H1 (cell line): Measurements from ENCODE around the gene PRDM1. TPM values are rescaled to one million over a fixed set of nuclear protein-coding genes. Genes with fewer than 3 reads are reported as not detected.

ENCODE experiments used
- CTCF ChIA-PET: fragments of 300-600 bp; sonication (Branson Sonifier 250); formaldehyde crosslinking; loops from one replicate; lab custom pipeline; 2021; ENCODE audit not compliant: partially characterized antibody; lab: Charles Lee
- POLR2A ChIA-PET: fragments of 300-600 bp; sonication (Branson Sonifier 250); formaldehyde crosslinking; loops from one replicate; lab custom pipeline; 2021; ENCODE audit warnings: inconsistent platforms; ENCODE audit not compliant: partially characterized antibody; lab: Charles Lee
- DNase-seq, 2 experiments: peaks; one replicate each; pipeline versions ENCODE4 v3.0.0 to v3.0.0-alpha.2; 2010 to 2022; ENCODE audit warnings: low spot score in 2 of 2, low read depth in 1 of 2, mixed read lengths in 1 of 2
- FAIRE-seq: peaks from 2 replicates; lab custom pipeline; 2011; peaks lifted over from hg19 to GRCh38; lab: Jason Lieb, UNC
- H2AFZ ChIP-seq: 2 replicates; pipeline ENCODE4 v1.8.1; 2012; ENCODE audit warnings: low read length, inconsistent platforms
- H2AK5ac ChIP-seq: 2 replicates; pipeline ENCODE4 v1.6.1; 2013; ENCODE audit warnings: low read depth, low read length
- H2BK120ac ChIP-seq: replicated peaks from 2 replicates; pipeline ENCODE3; 2013; ENCODE audit warnings: low read depth, low read length, inconsistent platforms
- H2BK12ac ChIP-seq: 2 replicates; pipeline ENCODE4 v1.6.1; 2013; ENCODE audit warnings: low read depth, low read length
- H2BK15ac ChIP-seq: 2 replicates; pipeline ENCODE4 v1.6.1; 2013; ENCODE audit warnings: low read length
- H2BK20ac ChIP-seq: 2 replicates; pipeline ENCODE4 v1.6.1; 2013; ENCODE audit warnings: low read length
- H2BK5ac ChIP-seq: 2 replicates; pipeline ENCODE4 v1.6.1; 2013; ENCODE audit warnings: low read depth, low read length
- H3K14ac ChIP-seq: 2 replicates; pipeline ENCODE4 v1.6.1; 2013; ENCODE audit warnings: inconsistent platforms; ENCODE audit not compliant: insufficient read length
- H3K18ac ChIP-seq: 2 replicates; pipeline ENCODE4 v1.6.1; 2013; ENCODE audit warnings: low read length; ENCODE audit errors: extremely low read depth
- H3K23ac ChIP-seq: 2 replicates; pipeline ENCODE4 v1.6.1; 2013; ENCODE audit warnings: inconsistent platforms; ENCODE audit not compliant: insufficient read length
- H3K23me2 ChIP-seq: 2 replicates; pipeline ENCODE4 v1.6.1; 2013; ENCODE audit warnings: low read depth, low read length
- H3K27ac ChIP-seq: 2 replicates; pipeline ENCODE4 v1.6.1; 2011; ENCODE audit warnings: low read depth, low read length, inconsistent platforms
- H3K27me3 ChIP-seq, 4 experiments: replicated peaks in 1 of 4; 1 replicate in 1 of 4; 2 replicates in 3 of 4; pipeline versions ENCODE4 v1.6.1 to v1.8.1; 2011 to 2013; ENCODE audit warnings: low read length in 3 of 4, mild to moderate bottlenecking in 3 of 4, inconsistent platforms in 2 of 4, mixed read lengths in 2 of 4, moderate library complexity in 1 of 4; ENCODE audit not compliant: control insufficient read depth in 3 of 4, insufficient read depth in 3 of 4; ENCODE audit errors: extremely low read depth in 1 of 4
- H3K36me3 ChIP-seq, 4 experiments: 2 replicates each; pipeline versions ENCODE4 v1.6.1 to v1.8.1; 2011 to 2013; ENCODE audit warnings: mild to moderate bottlenecking in 4 of 4, low read length in 3 of 4, moderate library complexity in 2 of 4, control low read depth in 1 of 4, inconsistent platforms in 1 of 4; ENCODE audit not compliant: insufficient read depth in 4 of 4, control insufficient read depth in 2 of 4
- H3K4ac ChIP-seq: replicated peaks from 2 replicates; pipeline ENCODE3; 2013; ENCODE audit warnings: low read length, low read depth, mixed read lengths, inconsistent platforms; ENCODE audit not compliant: insufficient read length
- H3K4me1 ChIP-seq, 4 experiments: replicated peaks in 1 of 4; 1 replicate in 1 of 4; 2 replicates in 3 of 4; pipeline versions ENCODE4 v1.6.1 to v1.8.1; 2011 to 2013; ENCODE audit warnings: low read length in 3 of 4, inconsistent platforms in 2 of 4, mixed read lengths in 1 of 4; ENCODE audit not compliant: insufficient read depth in 4 of 4, control insufficient read depth in 3 of 4
- H3K4me2 ChIP-seq, 2 experiments: 2 replicates each; pipeline versions ENCODE4 v1.6.1 to v1.8.1; 2011 to 2013; ENCODE audit warnings: low read depth in 2 of 2, low read length in 2 of 2, control low read depth in 1 of 2, inconsistent platforms in 1 of 2, mild to moderate bottlenecking in 1 of 2; ENCODE audit not compliant: insufficient read depth in 1 of 2
- H3K4me3 ChIP-seq, 4 experiments: fragments of 200-600, 300-600 bp in 1 of 4; sonication (generic), shearing (Covaris generic), sonication (Bioruptor Twin) in 1 of 4; 2 replicates each; pipeline versions ENCODE4 v1.5.1 to v1.8.1; 2011 to 2016; ENCODE audit warnings: low read length in 4 of 4, low read depth in 3 of 4, control low read depth in 2 of 4, inconsistent platforms in 2 of 4, mild to moderate bottlenecking in 2 of 4, mixed read lengths in 1 of 4, moderate library complexity in 1 of 4; ENCODE audit not compliant: insufficient read depth in 2 of 4; ENCODE audit errors: extremely low read depth in 1 of 4
- H3K56ac ChIP-seq: replicated peaks from 2 replicates; pipeline ENCODE3; 2013; ENCODE audit warnings: low read depth, mild to moderate bottlenecking, mixed read lengths, low read length, inconsistent platforms; ENCODE audit not compliant: insufficient read length
- H3K79me1 ChIP-seq: 2 replicates; pipeline ENCODE4 v1.6.1; 2013; ENCODE audit warnings: low read depth, low read length, control low read depth
- H3K79me2 ChIP-seq, 2 experiments: 2 replicates each; pipeline versions ENCODE4 v1.6.1 to v1.8.1; 2012 to 2013; ENCODE audit warnings: low read length in 2 of 2, mild to moderate bottlenecking in 2 of 2, inconsistent platforms in 1 of 2; ENCODE audit not compliant: insufficient read depth in 2 of 2, control insufficient read depth in 1 of 2
- H3K9ac ChIP-seq, 4 experiments: replicated peaks in 1 of 4; 1 replicate in 1 of 4; 2 replicates in 3 of 4; pipeline versions ENCODE4 v1.6.1 to v1.8.1; 2011 to 2013; ENCODE audit warnings: low read depth in 3 of 4, low read length in 3 of 4, control low read depth in 2 of 4, mild to moderate bottlenecking in 2 of 4, moderate library complexity in 2 of 4, inconsistent platforms in 1 of 4; ENCODE audit errors: extremely low read depth in 1 of 4
- H3K9me3 ChIP-seq, 2 experiments: 2 replicates each; pipeline versions ENCODE4 v1.6.1 to v1.8.1; 2012 to 2013; ENCODE audit warnings: mild to moderate bottlenecking in 2 of 2, moderate library complexity in 2 of 2, control low read depth in 1 of 2, inconsistent platforms in 1 of 2, low read depth in 1 of 2, low read length in 1 of 2, mixed read lengths in 1 of 2; ENCODE audit not compliant: insufficient read depth in 2 of 2
- H4K20me1 ChIP-seq, 2 experiments: replicated peaks in 1 of 2; 2 replicates each; pipeline versions ENCODE3 to v1.8.1; 2011 to 2013; ENCODE audit warnings: inconsistent platforms in 2 of 2, low read length in 2 of 2, mild to moderate bottlenecking in 1 of 2; ENCODE audit not compliant: insufficient read depth in 2 of 2, control insufficient read depth in 1 of 2
- H4K5ac ChIP-seq: 2 replicates; pipeline ENCODE4 v1.6.1; 2013; ENCODE audit warnings: low read length, low read depth, mixed read lengths, inconsistent platforms; ENCODE audit not compliant: insufficient read length
- H4K8ac ChIP-seq: 2 replicates; pipeline ENCODE4 v1.8.0; 2013; ENCODE audit warnings: mild to moderate bottlenecking, moderate library complexity, low read length, inconsistent platforms; ENCODE audit not compliant: insufficient read depth; ENCODE audit errors: extremely low read depth
- H4K91ac ChIP-seq: replicated peaks from 2 replicates; pipeline ENCODE3; 2013; ENCODE audit warnings: low read length, mixed read lengths, inconsistent platforms; ENCODE audit not compliant: insufficient read length
- ATF2 ChIP-seq: IDR thresholded peaks from 2 replicates; pipeline ENCODE4 v1.6.1; 2012; ENCODE audit warnings: low read length, inconsistent platforms
- BCL11A ChIP-seq, 2 experiments: IDR thresholded peaks; one replicate each; pipeline ENCODE4 v1.6.1; 2011; ENCODE audit warnings: low read depth in 2 of 2, low read length in 2 of 2, mild to moderate bottlenecking in 2 of 2
- FOSL1 ChIP-seq: IDR thresholded peaks from 2 replicates; pipeline ENCODE4 v1.6.1; 2011; ENCODE audit warnings: mild to moderate bottlenecking, low read depth, low read length, moderate library complexity; ENCODE audit not compliant: insufficient read depth
- HDAC6 ChIP-seq: IDR thresholded peaks from one replicate; pipeline ENCODE4 v1.7.1; 2012; ENCODE audit warnings: low read depth, mild to moderate bottlenecking, inconsistent platforms, low read length, moderate library complexity
- KDM4A ChIP-seq: IDR thresholded peaks from one replicate; pipeline ENCODE4 v1.7.1; 2012; ENCODE audit warnings: low read depth, mild to moderate bottlenecking, moderate library complexity, low read length, inconsistent platforms; ENCODE audit not compliant: severe bottlenecking
- POLR2A ChIP-seq, 2 experiments: IDR thresholded peaks; 1 replicate in 1 of 2; 2 replicates in 1 of 2; pipeline ENCODE4 v1.6.1; 2011; ENCODE audit warnings: low read depth in 2 of 2, low read length in 2 of 2, mild to moderate bottlenecking in 2 of 2; ENCODE audit errors: control extremely low read depth in 1 of 2
- TAF1 ChIP-seq: IDR thresholded peaks from 2 replicates; pipeline ENCODE4 v1.6.1; 2011; ENCODE audit warnings: mild to moderate bottlenecking, low read depth, low read length
- USF2 ChIP-seq: IDR thresholded peaks from 2 replicates; pipeline ENCODE4 v1.6.1; 2011; ENCODE audit warnings: low read length, improper control_type of control experiment
- WGBS, 2 experiments: shearing (Covaris generic) in 1 of 2; methylation state at CpG; one replicate each; pipeline versions ENCODE4 v1.1.6 to v1.1.7; 2013 to 2015; ENCODE audit warnings: low lambda C conversion rate in 2 of 2, mixed read lengths in 2 of 2, inconsistent platforms in 1 of 2, low coverage in 1 of 2, missing lambda C conversion rate in 1 of 2; ENCODE audit not compliant: insufficient replicate concordance in 2 of 2, insufficient coverage in 1 of 2, insufficient read length in 1 of 2; ENCODE audit errors: extremely low coverage in 1 of 2, missing lambda C conversion rate in 1 of 2; 5-methylcytosine and 5-hydroxymethylcytosine counted together
- polyA plus RNA-seq, 7 experiments: library from polyadenylated mRNA; depleted of rRNA in 3 of 7; stranded (reverse) in 5 of 7; unstranded in 2 of 7; fragments of >200 nt in 5 of 7; fragments of 200-250 nt in 2 of 7; gene quantifications; 1 replicate in 5 of 7; 2 replicates in 1 of 7; 4 replicates in 1 of 7; pipeline versions ENCODE4 v1.2.1 to v1.2.3, GENCODE V29; 2011 to 2013; ENCODE audit warnings: missing spikeins in 2 of 7, mixed read lengths in 2 of 7
- total RNA-seq: library from RNA; stranded (reverse); fragmentation: NEBNext Ultra II Directional; extraction: Animal tissue kit (Norgen Biotek cat#: 25700); gene quantifications from 2 replicates; pipeline ENCODE4 v1.2.1, GENCODE V29; 2021
- TF ChIP-seq, protein P1 (sequence below): IDR thresholded peaks from 2 replicates; pipeline ENCODE4 v1.6.1; 2011; ENCODE audit warnings: low read depth, mild to moderate bottlenecking, low read length; ENCODE audit not compliant: insufficient read depth

Gene PRDM1
- total and polyA plus RNA-seq, 2 of the 8 experiments (the other 6 are each of a cell fraction or from before 2014, with no cell fraction given) = 0.21 to 0.74 TPM

GRCh38 chr6:106046116-106046853 lies 39.9 kb upstream of the PRDM1 start:
- H3K36me3 ChIP-seq = no peaks in the 10 kb centered on the region
- no peak overlapping the region for H4K5ac ChIP-seq
- H3K9me3 ChIP-seq = no peaks in the 10 kb centered on the region
- H3K23ac ChIP-seq = no peak overlapping the region
- no peak overlapping the region for H3K14ac ChIP-seq
- H3K27me3 ChIP-seq = peaks cover 0 to 2% (median under 1%) of the 10 kb centered on the region in 4 experiments; a peak in 2 of 7 replicates
- H2AK5ac ChIP-seq = no peak overlapping the region
- no peak overlapping the region for H2BK15ac ChIP-seq
- no peak for FAIRE-seq
- H3K23me2 ChIP-seq = no peaks in the 10 kb centered on the region
- peaks cover 0 to 3% (median under 1%) of the 10 kb centered on the region in 4 experiments; a peak in 3 of 7 replicates for H3K4me1 ChIP-seq
- H2BK120ac ChIP-seq = no peak overlapping the region
- no peak overlapping the region for H4K8ac ChIP-seq
- H3K27ac ChIP-seq = no peak overlapping the region
- H4K20me1 ChIP-seq = no peaks in the 10 kb centered on the region
- ChIA-PET CTCF (interaction anchor here (0.5 to 2.2 kb wide), 2 partner anchors 63 to 211 kb away, joined by 3 to 5 read pairs; no protein-coding TSS in a partner anchor), POLR2A (no interaction called here)
- H3K79me2 ChIP-seq = no peaks in the 10 kb centered on the region
- H4K91ac ChIP-seq = no peak overlapping the region
- no peak overlapping the region for H2BK5ac ChIP-seq
- H3K56ac ChIP-seq = no peak overlapping the region
- no peak overlapping the region for H3K4ac ChIP-seq
- H2BK12ac ChIP-seq = 0 out of 2 replicates have a peak overlapping the region, but pooled peaks have one; percentile 29
- 85% methylated on average over 10 of the region's 10 CpGs; no CpG with 5 or more reads in 1 of the 2 experiments for WGBS, 2 experiments
- H3K4me3 ChIP-seq = no peak overlapping the region
- no peak overlapping the region; a peak in 1 of 4 replicates for H3K4me2 ChIP-seq
- no peak for DNase-seq
- peak overlapping the region; percentile 48 for H2AFZ ChIP-seq
- no peaks in the 10 kb centered on the region for H3K79me1 ChIP-seq
- peak overlapping the region; percentile 22; the same call in 1 of the 2 replicates for H3K18ac ChIP-seq
- no peak overlapping the region for H2BK20ac ChIP-seq
- no peak overlapping the region for H3K9ac ChIP-seq
- no peak for TF ChIP-seq USF2
- TF ChIP-seq TAF1 = no peak
- no peak for TF ChIP-seq POLR2A (IDR thresholded peaks at IDR 0.05; ENCODE audit: control extremely low read depth in 1 of 2, low read depth in 2 of 2, low read length in 2 of 2)
- TF ChIP-seq ATF2 = no peak
- TF ChIP-seq HDAC6 = no peak
- TF ChIP-seq, protein P1, sequence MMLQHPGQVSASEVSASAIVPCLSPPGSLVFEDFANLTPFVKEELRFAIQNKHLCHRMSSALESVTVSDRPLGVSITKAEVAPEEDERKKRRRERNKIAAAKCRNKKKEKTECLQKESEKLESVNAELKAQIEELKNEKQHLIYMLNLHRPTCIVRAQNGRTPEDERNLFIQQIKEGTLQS = no peak
- TF ChIP-seq BCL11A (IDR thresholded peaks at IDR 0.05; ENCODE audit: low read depth in 2 of 2, low read length in 2 of 2) = no peak
- no peak for TF ChIP-seq FOSL1
- TF ChIP-seq KDM4A = no peak
